Transverse colon (tissue), 3 donors: ENCODE measurements around the gene ARHGEF10L.

ENCODE experiments used
- EP300 ChIP-seq: sonication (generic); formaldehyde crosslinking; IDR thresholded peaks from one replicate; pipeline ENCODE4 v1.6.1; 2017; ENCODE audit warnings: antibody characterized with exemption, low read depth
- POLR2A ChIP-seq: fragments of 450-650 bp; IDR thresholded peaks from one replicate; pipeline ENCODE4 v1.6.1; 2016; ENCODE audit warnings: antibody characterized with exemption, mild to moderate bottlenecking, moderate library complexity
- TF ChIP-seq, protein P1 (sequence below), 5 experiments: fragments of 200-600 bp in 3 of 5; fragments of 450-650 bp in 2 of 5; sonication (generic) in 3 of 5; IDR thresholded peaks; 1 replicate in 2 of 5; 2 replicates in 3 of 5; pipeline ENCODE4 v1.5.1; 2016 to 2017; ENCODE audit warnings: antibody characterized with exemption in 5 of 5, inconsistent platforms in 3 of 5, mild to moderate bottlenecking in 2 of 5, moderate library complexity in 1 of 5

DNA sequence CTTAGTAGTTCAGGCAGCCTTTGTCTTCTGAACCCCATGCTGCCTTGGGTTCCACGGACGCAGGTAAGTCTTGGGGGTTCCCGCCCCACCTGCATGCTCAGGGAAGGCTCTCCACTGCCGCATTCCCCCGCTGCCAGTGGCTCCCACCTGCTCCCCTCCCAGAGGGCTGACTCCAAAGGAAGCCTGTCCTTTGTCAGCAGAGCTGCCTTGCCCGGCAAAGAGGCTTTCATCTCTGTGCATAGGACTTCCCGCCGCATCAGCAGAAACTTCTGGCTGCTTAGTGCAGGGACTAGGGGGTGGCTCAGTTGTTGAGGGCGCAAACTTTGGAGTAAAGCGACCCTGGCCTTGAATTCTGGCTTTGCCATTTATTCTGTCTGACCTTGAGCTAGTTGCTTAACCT lies 190.4 kb downstream of the ARHGEF10L start:
- TF ChIP-seq, protein P1, sequence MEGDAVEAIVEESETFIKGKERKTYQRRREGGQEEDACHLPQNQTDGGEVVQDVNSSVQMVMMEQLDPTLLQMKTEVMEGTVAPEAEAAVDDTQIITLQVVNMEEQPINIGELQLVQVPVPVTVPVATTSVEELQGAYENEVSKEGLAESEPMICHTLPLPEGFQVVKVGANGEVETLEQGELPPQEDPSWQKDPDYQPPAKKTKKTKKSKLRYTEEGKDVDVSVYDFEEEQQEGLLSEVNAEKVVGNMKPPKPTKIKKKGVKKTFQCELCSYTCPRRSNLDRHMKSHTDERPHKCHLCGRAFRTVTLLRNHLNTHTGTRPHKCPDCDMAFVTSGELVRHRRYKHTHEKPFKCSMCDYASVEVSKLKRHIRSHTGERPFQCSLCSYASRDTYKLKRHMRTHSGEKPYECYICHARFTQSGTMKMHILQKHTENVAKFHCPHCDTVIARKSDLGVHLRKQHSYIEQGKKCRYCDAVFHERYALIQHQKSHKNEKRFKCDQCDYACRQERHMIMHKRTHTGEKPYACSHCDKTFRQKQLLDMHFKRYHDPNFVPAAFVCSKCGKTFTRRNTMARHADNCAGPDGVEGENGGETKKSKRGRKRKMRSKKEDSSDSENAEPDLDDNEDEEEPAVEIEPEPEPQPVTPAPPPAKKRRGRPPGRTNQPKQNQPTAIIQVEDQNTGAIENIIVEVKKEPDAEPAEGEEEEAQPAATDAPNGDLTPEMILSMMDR (IDR thresholded peaks at IDR 0.05), result no peak
- TF ChIP-seq EP300 (no peak), POLR2A (no peak)
